ENCODE data around the gene ANAPC16. TPM values are rescaled to one million over a fixed set of nuclear protein-coding genes. Genes with fewer than 3 reads are reported as not detected.

Gene ANAPC16
- polyA plus RNA-seq, 2 of the 4 experiments (the other 2 are of a cell fraction), result 75.1 to 165 TPM

- POLR2A ChIA-PET, result no interaction called here
- CTCF ChIA-PET, result interaction anchor here (0.6 to 2.3 kb wide), 4 partner anchors 13 to 177 kb away, joined by 3 to 8 read pairs (median 3); no protein-coding TSS in a partner anchor
Observed at GRCh38 chr10:72200883-72201282, 14.9 kb upstream of the ANAPC16 start.

GRCh38 chr10:72201293-72201692 lies 14.5 kb upstream of the ANAPC16 start:
- CTCF ChIA-PET, result interaction anchor here (0.6 to 2.3 kb wide), 5 partner anchors 13 to 178 kb away, joined by 3 to 8 read pairs (median 3); no protein-coding TSS in a partner anchor

More at GRCh38 chr10:72200883-72201282, 14.9 kb upstream of the ANAPC16 start:
- FAIRE-seq (no peak), ATAC-seq (no peak), DNase-seq (ENCODE audit: low read depth in 1 of 2, low spot score in 1 of 2) (no peak)
- H3K4me1 ChIP-seq, result peaks cover 10% of the 10 kb centered on the region; the same call in 2 of the 3 replicates
- H3K27ac ChIP-seq, result no peak overlapping the region
- no peaks in the 10 kb centered on the region for H3K9me3 ChIP-seq
- 93% methylated on average over 3 of the region's 3 CpGs for WGBS (ENCODE audit: missing lambda C conversion rate)
- H3K4me3 ChIP-seq, result no peak overlapping the region
- TF ChIP-seq HMGXB4 (CRISPR knock-in tag; IDR thresholded peaks at IDR 0.05; ENCODE audit: borderline replicate concordance), result no peak
- TF ChIP-seq FOXS1 (CRISPR knock-in tag; IDR thresholded peaks at IDR 0.05), result no peak
- no peak for TF ChIP-seq CHD2 (IDR thresholded peaks at IDR 0.05; ENCODE audit: low read length, partially characterized antibody)
- no peak for TF ChIP-seq MAX (IDR thresholded peaks at IDR 0.05)
- no peak for TF ChIP-seq EP300 (IDR thresholded peaks at IDR 0.05)
- TF ChIP-seq TFCP2L1 (CRISPR knock-in tag; IDR thresholded peaks at IDR 0.05), result no peak
- no peak for TF ChIP-seq HOXA7 (CRISPR knock-in tag; IDR thresholded peaks at IDR 0.05)
- TF ChIP-seq CBX2 (IDR thresholded peaks at IDR 0.05; ENCODE audit: borderline replicate concordance, low read depth), result no peak
- TF ChIP-seq JUNB (IDR thresholded peaks at IDR 0.05), result no peak
- no peak for TF ChIP-seq ZSCAN20 (CRISPR knock-in tag; IDR thresholded peaks at IDR 0.05)
- no peak for TF ChIP-seq POLR2AphosphoS2 (conservative IDR thresholded peaks at IDR 0.05; ENCODE audit: low read length)
- TF ChIP-seq ESRRA (IDR thresholded peaks at IDR 0.05; ENCODE audit: borderline replicate concordance, low read length), result no peak
- no peak for TF ChIP-seq HES2 (IDR thresholded peaks at IDR 0.05)
- no peak for TF ChIP-seq CEBPB (IDR thresholded peaks at IDR 0.05)
- no peak for TF ChIP-seq MYC (IDR thresholded peaks at IDR 0.05; ENCODE audit: borderline replicate concordance, low read length)
- H3K4me2 ChIP-seq, result no peak overlapping the region

More at GRCh38 chr10:72201293-72201692, 14.5 kb upstream of the ANAPC16 start:
- no peak for ATAC-seq
- Histone ChIP-seq H3K4me1 (peaks cover 10% of the 10 kb centered on the region; the same call in 2 of the 3 replicates), H3K4me3 (no peak overlapping the region), H3K9me3 (no peaks in the 10 kb centered on the region), H3K4me2 (no peak overlapping the region), H3K27ac (no peak overlapping the region)
- no peak for DNase-seq (ENCODE audit: low read depth in 1 of 2, low spot score in 1 of 2)
- TF ChIP-seq BCL3 (IDR thresholded peaks at IDR 0.05) (no peak), NFE2L2 (conservative IDR thresholded peaks at IDR 0.05; ENCODE audit: low read length) (no peak), EHF (CRISPR knock-in tag; IDR thresholded peaks at IDR 0.05) (no peak), REST (IDR thresholded peaks at IDR 0.05) (no peak), JUN (IDR thresholded peaks at IDR 0.05) (no peak), RFX5 (IDR thresholded peaks at IDR 0.05) (no peak), HDAC2 (IDR thresholded peaks at IDR 0.05) (no peak), SMC3 (IDR thresholded peaks at IDR 0.05) (no peak), MAX (IDR thresholded peaks at IDR 0.05) (no peak), NR3C1 (IDR thresholded peaks at IDR 0.05) (no peak), MAFK (IDR thresholded peaks at IDR 0.05; ENCODE audit: partially characterized antibody) (no peak), KDM5A (IDR thresholded peaks at IDR 0.05) (no peak), CEBPB (IDR thresholded peaks at IDR 0.05) (no peak), ELK1 (IDR thresholded peaks at IDR 0.05; ENCODE audit: low read depth, low read length) (no peak), TFCP2L1 (CRISPR knock-in tag; IDR thresholded peaks at IDR 0.05) (no peak), ATOH8 (CRISPR knock-in tag; IDR thresholded peaks at IDR 0.05; ENCODE audit: low read depth) (no peak), POLR2A (IDR thresholded peaks at IDR 0.05; ENCODE audit: low read length) (no peak)
- POLR2A ChIA-PET, result no interaction called here
- no peak for FAIRE-seq
- WGBS (ENCODE audit: missing lambda C conversion rate), result 89% methylated on average over 5 of the region's 5 CpGs

All from A549 (cell line).